NCI-H446 treated with DMSO at 0.1 percent for 48 hours (cell line): ENCODE results near the gene C1QTNF7.

ENCODE experiments used
- DNase-seq: peaks from one replicate; lab custom pipeline; 2025; lab: John Stamatoyannopoulos, UW

Gene C1QTNF7

DNA sequence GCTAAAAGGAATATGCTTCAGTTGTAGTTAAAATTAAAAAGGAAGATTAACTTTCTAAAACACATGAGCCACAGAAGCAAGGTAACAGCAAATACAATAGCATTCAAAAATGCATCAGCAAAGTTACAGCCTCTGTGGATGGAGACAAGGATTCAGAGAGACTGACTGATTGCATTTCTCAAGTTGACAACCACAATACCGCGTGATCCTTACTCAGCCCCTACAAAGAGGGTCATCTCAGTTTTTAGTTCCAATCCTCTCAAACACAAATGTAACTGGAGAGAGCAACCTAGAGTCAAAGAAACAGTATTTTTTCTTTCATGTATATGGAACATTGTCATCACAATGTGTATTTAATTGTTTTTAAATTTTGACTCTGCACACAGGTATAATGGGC is 14.2 kb upstream of the C1QTNF7 start:
- DNase-seq = no peak

DNA sequence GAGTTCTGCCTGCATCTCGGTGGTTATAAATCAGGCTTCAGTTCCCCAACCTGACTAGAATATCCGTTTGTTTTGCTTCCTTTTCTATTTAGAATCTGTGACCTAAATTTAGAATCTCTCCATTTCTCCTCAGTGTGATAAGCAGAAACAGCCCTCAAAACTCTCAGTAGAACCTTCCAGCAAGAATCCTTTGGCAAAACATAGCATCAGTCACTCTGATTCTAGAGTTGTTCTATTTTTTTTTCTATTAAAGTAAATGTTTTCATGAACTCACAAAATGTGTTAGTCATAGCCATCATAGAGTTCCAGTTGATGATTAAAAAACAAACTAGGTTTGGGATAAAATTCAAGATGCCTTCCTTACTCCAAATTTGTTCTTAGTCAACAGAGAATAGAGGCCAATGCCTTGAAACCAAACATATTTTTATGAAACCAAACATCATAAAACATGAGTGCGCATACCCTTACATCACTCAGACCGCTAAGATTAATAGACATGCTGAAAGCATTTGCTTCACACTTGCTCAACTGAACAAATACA is 13.2 kb upstream of the C1QTNF7 start:
- no peak for DNase-seq

DNA sequence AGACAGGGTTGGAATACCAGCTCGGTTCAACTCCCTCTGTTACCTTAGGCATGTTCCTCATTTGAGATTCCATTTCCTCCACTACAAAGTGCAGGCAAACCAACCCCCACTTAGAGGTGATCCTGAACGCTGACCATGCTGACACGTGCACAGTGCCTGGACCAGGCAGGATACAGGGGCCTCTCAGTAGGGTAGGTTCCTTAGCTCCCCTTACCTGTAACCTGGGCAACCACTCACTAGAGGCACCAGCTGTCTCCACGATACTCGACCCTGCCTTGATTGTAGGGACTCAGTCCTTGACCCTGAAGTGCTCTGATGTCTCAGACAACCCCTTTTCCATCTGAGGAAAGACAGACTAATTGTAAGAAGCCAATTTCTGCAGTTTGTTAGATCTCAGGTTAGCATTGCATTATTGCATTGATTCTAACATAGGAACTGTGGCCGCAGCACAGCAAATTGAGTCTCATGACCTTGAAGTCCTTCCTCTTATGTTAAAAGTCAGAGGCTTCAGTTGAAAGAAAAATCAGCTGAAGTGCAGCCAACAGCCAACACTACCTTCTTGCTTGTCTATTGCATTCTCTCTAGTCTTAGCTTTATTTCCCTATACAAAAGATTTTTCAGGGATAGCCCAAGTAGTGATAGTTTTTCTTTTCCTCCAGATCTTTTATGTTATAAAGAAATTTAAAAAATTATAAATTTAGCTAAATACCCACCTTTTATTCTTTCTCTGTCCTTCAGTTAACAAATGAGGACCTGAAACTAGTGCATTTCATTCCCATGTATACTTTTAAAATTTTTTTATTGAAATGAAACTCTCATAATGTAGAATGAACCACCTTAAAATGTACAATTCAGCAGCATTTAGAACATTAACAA is 11.2 kb upstream of the C1QTNF7 start:
- DNase-seq = no peak

- DNase-seq = no peak
These were observed 10.6 kb upstream of the C1QTNF7 start for GRCh38 chr4:15417233-15417660.

- no peak for DNase-seq
These were observed 8.9 kb upstream of the C1QTNF7 start for GRCh38 chr4:15418956-15419355.

- DNase-seq = no peak
These were observed 7.2 kb upstream of the C1QTNF7 start for GRCh38 chr4:15420642-15421041.

DNA sequence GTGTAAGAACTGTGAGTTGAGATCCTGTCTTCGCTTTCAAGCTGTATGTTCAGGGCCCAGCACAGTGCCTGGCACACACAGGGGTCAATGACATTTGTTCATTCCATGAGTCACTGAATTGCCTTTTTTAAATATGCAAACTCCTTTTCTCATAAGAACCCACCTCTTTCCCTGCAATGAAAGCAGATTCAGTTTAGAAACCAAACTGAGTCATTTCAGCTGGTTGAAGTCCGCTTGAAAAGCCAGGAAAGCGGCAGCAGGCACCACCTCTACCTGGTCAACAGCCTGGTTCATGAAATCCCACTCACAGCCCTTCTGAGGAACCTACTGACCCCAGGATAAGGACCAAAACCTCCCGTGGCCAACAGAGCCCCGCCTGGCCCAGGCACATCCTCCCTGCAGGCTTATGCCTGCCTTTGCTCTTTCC is 4.5 kb upstream of the C1QTNF7 start:
- DNase-seq = no peak

- no peak for DNase-seq
These were observed 2.3 kb upstream of the C1QTNF7 start for GRCh38 chr4:15425520-15425919.

DNA sequence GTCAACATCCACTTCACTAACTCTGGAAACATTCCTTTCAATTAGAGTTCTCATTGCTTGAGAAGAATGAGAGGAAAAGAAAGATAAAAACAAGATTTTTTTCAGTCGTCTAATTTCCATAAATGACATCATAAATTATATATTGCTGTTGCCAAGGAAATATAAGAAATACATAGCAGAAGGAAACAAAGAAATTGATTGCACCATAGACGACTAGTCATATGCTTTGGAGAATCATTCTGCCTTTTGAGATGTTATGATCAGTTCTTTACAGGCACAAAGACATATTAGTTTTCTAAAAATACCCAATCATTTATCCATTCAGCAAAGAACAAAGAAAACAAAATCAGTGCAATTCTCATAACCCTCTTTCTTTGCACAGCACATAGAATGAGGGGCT is 672 bp upstream of the C1QTNF7 start:
- no peak for DNase-seq

- DNase-seq = no peak
These were observed 778 bp downstream of the C1QTNF7 start for GRCh38 chr4:15428611-15429010.

DNA sequence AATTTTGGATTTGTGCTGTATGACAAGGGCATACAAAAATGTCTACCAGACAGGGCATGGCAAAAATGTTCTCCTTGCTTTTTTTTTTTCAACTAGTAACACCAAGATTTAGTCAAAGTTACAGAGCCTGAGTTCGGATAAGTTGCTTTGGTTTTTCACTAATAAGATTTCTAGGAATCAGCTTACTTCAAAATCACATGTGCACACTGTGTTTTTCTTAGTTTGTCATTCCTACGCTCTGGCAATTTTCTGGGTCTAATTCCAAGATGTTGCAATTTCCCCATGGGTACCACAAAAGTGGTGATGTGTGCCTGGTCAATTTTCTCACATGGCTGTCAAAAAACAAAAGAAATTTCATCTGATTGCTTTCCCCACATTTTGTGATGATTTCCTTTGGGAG is 6.3 kb downstream of the C1QTNF7 start:
- no peak for DNase-seq

GRCh38 chr4:15434676-15435075 is 6.8 kb downstream of the C1QTNF7 start:
- no peak for DNase-seq

GRCh38 chr4:15436513-15436912 is 8.7 kb downstream of the C1QTNF7 start:
- peak; percentile 41 for DNase-seq

DNA sequence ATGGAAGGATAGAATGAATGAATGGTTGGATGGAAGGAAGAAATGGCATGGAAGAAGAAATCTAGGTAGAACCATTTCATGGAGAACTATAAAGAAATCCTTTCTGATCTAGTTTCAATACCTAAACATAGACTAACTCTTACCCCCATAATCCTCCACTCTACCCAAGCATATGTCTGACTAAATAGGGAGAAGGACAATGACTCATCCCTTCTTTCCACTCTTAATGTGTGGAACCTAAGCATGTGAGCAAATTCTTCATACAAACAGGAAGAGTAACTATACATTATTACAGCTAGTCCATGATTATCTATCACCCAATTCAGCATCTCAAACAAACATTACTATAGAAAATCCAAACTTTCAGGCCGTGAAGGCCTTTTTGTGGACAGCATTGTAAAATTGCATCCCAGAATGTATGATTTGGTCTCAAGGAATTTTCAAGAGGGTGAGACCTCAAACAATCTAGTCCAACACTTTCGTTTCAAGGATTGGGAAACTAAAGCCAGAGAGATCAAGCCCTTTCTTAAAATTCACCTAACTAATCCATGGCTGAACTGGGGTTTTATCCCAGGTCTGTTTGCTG is 11.2 kb downstream of the C1QTNF7 start:
- no peak for DNase-seq

- peak; percentile 62 for DNase-seq
These were observed 15.7 kb downstream of the C1QTNF7 start for GRCh38 chr4:15443371-15444160.

- no peak for DNase-seq
These were observed 16.4 kb downstream of the C1QTNF7 start for GRCh38 chr4:15444276-15444675.

DNA sequence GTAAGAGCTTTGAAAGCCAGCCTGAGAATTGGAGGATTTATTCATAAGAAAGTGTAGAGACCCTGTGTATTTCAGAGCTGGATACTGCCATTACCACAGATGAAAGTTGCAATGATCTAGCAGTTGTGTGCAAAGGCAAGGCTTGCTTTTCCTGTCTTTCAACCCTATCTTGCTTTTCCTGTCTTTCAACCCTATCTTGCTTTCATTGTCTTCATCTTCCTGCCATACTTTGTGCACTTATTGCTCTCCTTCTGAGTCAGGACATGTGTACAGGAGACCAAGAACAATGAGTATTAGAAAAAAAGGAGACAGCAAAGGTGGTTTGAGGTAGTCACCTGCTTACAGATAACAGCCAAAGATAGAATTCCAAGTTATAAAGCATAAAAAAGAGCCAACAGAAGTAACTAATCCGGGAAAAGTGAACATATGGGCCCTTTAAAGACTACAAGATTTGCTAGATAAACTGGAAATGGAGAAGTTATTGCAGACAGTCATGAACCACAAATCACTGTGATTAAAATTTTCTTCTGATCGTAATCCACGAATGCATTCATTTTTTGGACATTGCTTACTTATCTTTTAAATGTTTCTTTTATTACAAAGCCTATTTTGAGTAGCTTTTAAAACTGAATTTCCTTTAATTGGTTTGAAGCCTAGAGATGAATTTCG is 17.2 kb downstream of the C1QTNF7 start:
- DNase-seq = no peak

DNA sequence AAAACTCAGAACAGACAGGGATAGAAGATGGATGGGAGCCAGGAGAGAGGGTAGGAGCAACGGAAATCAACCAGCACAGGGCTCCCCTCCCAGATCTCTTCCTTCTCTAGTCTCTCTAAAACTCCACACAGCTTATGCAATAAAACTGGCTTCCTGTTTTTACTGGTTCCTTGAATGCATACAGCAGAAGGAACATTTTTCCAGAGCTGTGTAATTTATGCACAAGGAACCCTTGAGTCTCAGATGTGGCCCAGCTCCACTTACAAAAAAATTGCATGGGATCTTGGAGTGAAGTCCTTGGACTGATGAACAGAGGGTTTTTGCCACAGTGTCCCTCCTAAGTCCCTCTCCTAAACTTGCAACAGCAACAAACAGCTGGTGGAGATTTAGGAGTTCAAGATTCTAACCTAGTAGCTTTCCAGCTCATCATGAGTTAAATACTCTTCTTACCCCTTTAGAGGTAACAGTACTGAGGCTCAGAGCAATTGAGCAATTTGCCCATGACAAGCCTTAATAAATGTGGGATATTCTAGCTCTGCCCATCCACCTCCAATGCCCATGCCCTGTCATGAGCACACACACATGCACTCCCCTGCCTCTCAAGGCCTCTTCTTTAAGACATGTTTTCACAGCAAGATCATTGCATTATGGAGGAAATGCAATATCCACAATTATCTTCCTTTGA is 23.5 kb downstream of the C1QTNF7 start:
- DNase-seq = no peak

DNA sequence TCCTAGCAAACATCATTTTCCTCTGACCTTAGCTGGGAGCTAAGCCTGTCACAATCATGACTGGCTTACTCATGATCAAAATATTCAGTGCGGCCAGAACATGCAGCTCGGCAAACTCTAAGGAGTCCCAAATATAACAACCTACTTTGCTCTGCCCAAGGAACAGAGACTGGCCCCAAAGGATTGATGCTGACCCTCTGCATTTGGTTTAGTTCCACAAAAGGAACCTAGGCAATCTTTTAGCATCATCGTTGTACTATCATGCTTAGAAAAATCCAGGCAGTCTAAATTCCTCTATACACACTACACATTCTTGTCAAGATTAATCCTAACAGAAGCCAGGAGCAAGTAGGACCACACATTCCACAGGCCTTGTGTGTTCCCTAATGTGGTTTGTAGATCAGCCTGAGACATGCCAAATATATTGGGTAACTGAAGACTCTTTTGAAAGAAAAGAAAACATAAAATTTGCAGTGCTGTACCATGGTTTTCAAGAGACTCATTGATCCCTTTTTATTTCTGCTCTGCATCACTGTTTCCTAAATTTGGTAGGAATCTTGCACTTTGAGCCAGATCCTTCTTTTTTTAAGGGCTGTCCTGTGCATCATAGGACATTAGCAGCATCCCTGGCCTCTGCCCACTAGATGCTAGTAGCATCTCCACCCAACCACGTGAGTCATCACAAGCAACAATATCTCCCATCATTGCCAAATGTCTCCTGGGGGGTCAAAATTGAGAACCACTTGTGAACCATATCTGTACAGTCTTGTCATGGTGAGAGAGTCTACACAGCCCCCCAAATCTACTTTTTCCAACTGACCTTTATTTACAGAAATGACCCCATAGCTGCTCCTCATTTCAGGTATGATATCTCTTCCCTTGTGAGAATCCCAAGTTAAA is 24.3 kb downstream of the C1QTNF7 start:
- DNase-seq = no peak

GRCh38 chr4:15455290-15455689 is 27.5 kb downstream of the C1QTNF7 start:
- DNase-seq = no peak
